K562 (cell line): ENCODE data around the gene PCDH1. TPM values are rescaled to one million over a fixed set of nuclear protein-coding genes. Genes with fewer than 3 reads are reported as not detected.

Experiments used
- FOXJ2 ChIP-seq: fragments of 200-800 bp; sonication (Bioruptor generic); IDR thresholded peaks from 2 replicates; pipeline ENCODE4 v1.6.1; 2016; ENCODE audit warnings: missing genetic modification characterization, missing compliant biosample characterization
- MEF2A ChIP-seq: IDR thresholded peaks from 2 replicates; pipeline ENCODE4 v1.6.1; 2011; ENCODE audit warnings: low read depth, mild to moderate bottlenecking, low read length, moderate library complexity; ENCODE audit not compliant: control insufficient read depth
- NR2C2 ChIP-seq, 2 experiments: fragments of 200-800 bp in 1 of 2; sonication (Bioruptor generic) in 1 of 2; sonication (generic) in 1 of 2; formaldehyde crosslinking in 1 of 2; IDR thresholded peaks; 2 replicates each; pipeline versions ENCODE4 v1.6.1 to v1.8.0; 2016 to 2022; ENCODE audit warnings: mild to moderate bottlenecking in 1 of 2, missing compliant biosample characterization in 1 of 2, missing genetic modification characterization in 1 of 2, missing genetic modification reagents in 1 of 2
- PHF20 ChIP-seq: fragments of 450-650 bp; IDR thresholded peaks from 2 replicates; pipeline ENCODE4 v1.6.1; 2018; ENCODE audit not compliant: partially characterized antibody
- POLR2H ChIP-seq: IDR thresholded peaks from 2 replicates; pipeline ENCODE4 v1.6.1; 2016; ENCODE audit warnings: missing genetic modification characterization, low read depth, mild to moderate bottlenecking, control low read depth, missing compliant biosample characterization, moderate library complexity
- PPARD ChIP-seq: fragments of 250-450 bp; sonication (Bioruptor Pico); IDR thresholded peaks from 2 replicates; pipeline ENCODE4 v1.8.0; 2022; ENCODE audit warnings: inconsistent platforms, mild to moderate bottlenecking, moderate library complexity
- RCOR1 ChIP-seq, 2 experiments: IDR thresholded peaks; 2 replicates each; pipeline ENCODE4 v1.6.1; 2012; ENCODE audit warnings: low read depth in 2 of 2, low read length in 2 of 2, borderline replicate concordance in 1 of 2, improper control_type of control experiment in 1 of 2
- SIN3B ChIP-seq: fragments of 450-650 bp; IDR thresholded peaks from 2 replicates; pipeline ENCODE4 v1.6.1; 2017; ENCODE audit warnings: low read depth, mild to moderate bottlenecking, moderate library complexity
- ZFPM2 ChIP-seq: fragments of 250-450 bp; sonication (Bioruptor Pico); IDR thresholded peaks from 2 replicates; pipeline ENCODE4 v1.5.1; 2022; ENCODE audit warnings: mild to moderate bottlenecking
- ZNF263 ChIP-seq: sonication (generic); formaldehyde crosslinking; IDR thresholded peaks from 2 replicates; pipeline ENCODE4 v1.8.0; 2022; ENCODE audit warnings: mild to moderate bottlenecking, missing genetic modification reagents, borderline replicate concordance
- ZNF644 ChIP-seq: fragments of 200-800 bp; sonication (Bioruptor generic); IDR thresholded peaks from 2 replicates; pipeline ENCODE4 v1.6.1; 2016; ENCODE audit warnings: low read depth, missing genetic modification characterization, missing compliant biosample characterization
- ZNF696 ChIP-seq: fragments of 250-450 bp; sonication (Bioruptor Pico); conservative IDR thresholded peaks from 2 replicates; pipeline ENCODE4 v1.4.0; 2020; ENCODE audit warnings: mild to moderate bottlenecking, moderate library complexity
- polyA plus RNA-seq, 8 experiments: library from polyadenylated mRNA; depleted of rRNA in 4 of 8; stranded (reverse) in 5 of 8; unstranded in 3 of 8; fragments of >200 nt; fragmentation: Nextera tagmentation in 2 of 8; fragmentation: Illumina TruSeq in 1 of 8; extraction: Ambion mirVana in 2 of 8; extraction: Trizol in 1 of 8; gene quantifications; 2 replicates each; pipeline versions ENCODE4 v1.2.1 to v1.2.3, GENCODE V29; 2011 to 2014; ENCODE audit warnings: inconsistent platforms in 1 of 8, missing spikeins in 1 of 8
- total RNA-seq, 7 experiments: library from RNA; depleted of rRNA in 6 of 7; stranded (reverse); fragments of >200 nt in 6 of 7; fragmentation: Illumina TruSeq in 2 of 7; extraction: Trizol in 2 of 7; gene quantifications; 2 replicates each; pipeline versions ENCODE4 v1.2.1 to v1.2.3, GENCODE V29; 2011 to 2021; ENCODE audit warnings: low replicate concordance in 1 of 7
- TF ChIP-seq, protein P1 (sequence below): sonication (generic); formaldehyde crosslinking; IDR thresholded peaks from 2 replicates; pipeline ENCODE4 v1.8.1; 2023; ENCODE audit warnings: mild to moderate bottlenecking, missing genetic modification reagents
- TF ChIP-seq, protein P2 (sequence below): fragments of 200-800 bp; sonication (Bioruptor generic); IDR thresholded peaks from 2 replicates; pipeline ENCODE4 v1.6.1; 2017; ENCODE audit warnings: missing genetic modification characterization, missing compliant biosample characterization
- TF ChIP-seq, protein P3 (sequence below), 2 experiments: IDR thresholded peaks; 2 replicates each; pipeline ENCODE4 v1.6.1; 2012; ENCODE audit warnings: improper control_type of control experiment in 2 of 2, low read depth in 2 of 2, low read length in 2 of 2, borderline replicate concordance in 1 of 2
- TF ChIP-seq, protein P4 (sequence below): sonication (generic); formaldehyde crosslinking; IDR thresholded peaks from 2 replicates; pipeline ENCODE4 v1.8.0; 2022; ENCODE audit warnings: mild to moderate bottlenecking, missing genetic modification reagents, borderline replicate concordance

Gene PCDH1
- total and polyA plus RNA-seq, 9 of the 15 experiments (the other 6 are each of a cell fraction or from before 2014, with no cell fraction given), result 0.11 to 3.6 (median 1.9) TPM; not detected in 1

DNA sequence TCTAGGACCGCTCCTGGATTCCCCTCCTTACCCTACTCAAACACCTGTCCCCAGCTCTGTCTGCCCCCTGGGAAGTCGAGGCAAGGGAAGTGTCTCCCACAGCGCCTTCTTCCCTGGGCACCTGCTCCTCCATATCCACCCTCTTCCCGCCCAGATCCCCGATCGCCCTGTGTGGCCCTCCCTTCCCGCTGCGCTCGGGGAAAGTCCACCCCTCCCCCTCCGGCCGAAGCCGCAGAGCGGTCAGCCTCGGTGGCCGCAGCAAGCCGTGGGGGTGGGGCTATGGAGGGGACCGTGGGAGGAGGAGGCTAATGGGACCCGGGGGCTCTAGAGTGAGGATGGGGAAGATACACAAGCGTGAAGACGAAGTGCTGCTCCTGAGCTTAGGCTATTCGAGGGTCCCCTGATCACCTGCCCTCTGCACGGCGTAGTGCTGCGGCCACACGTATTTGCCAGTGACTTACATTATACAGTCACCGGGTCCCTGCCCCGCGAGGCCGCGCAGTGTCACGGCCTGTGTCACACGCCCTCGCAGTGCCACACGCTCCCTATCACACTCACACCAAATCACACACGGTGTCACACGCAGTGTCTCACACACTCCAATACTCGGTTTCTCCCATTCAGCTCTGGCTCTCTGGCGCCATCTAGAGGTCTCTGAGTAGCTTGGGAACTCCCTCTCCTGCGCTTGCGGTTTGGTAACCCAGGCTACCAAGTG, 658 bp upstream of the PCDH1 start (continued):
- TF ChIP-seq, protein P1, sequence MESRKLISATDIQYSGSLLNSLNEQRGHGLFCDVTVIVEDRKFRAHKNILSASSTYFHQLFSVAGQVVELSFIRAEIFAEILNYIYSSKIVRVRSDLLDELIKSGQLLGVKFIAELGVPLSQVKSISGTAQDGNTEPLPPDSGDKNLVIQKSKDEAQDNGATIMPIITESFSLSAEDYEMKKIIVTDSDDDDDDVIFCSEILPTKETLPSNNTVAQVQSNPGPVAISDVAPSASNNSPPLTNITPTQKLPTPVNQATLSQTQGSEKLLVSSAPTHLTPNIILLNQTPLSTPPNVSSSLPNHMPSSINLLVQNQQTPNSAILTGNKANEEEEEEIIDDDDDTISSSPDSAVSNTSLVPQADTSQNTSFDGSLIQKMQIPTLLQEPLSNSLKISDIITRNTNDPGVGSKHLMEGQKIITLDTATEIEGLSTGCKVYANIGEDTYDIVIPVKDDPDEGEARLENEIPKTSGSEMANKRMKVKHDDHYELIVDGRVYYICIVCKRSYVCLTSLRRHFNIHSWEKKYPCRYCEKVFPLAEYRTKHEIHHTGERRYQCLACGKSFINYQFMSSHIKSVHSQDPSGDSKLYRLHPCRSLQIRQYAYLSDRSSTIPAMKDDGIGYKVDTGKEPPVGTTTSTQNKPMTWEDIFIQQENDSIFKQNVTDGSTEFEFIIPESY (CRISPR knock-in tag), result no peak
- peak in 1 of 2 experiments; percentile 32; a peak in 2 of 4 replicates for TF ChIP-seq RCOR1 (IDR thresholded peaks at IDR 0.05; ENCODE audit: borderline replicate concordance in 1 of 2, low read depth in 2 of 2, low read length in 2 of 2)
- no peak for TF ChIP-seq ZNF696 (CRISPR knock-in tag)
- TF ChIP-seq ZFPM2 (CRISPR knock-in tag), result no peak
- 0 out of 2 replicates have a peak, but pooled peaks have one; percentile 59 for TF ChIP-seq NR2C2 (CRISPR knock-in tag; IDR thresholded peaks at IDR 0.05)
- TF ChIP-seq NR2C2 (tag; IDR thresholded peaks at IDR 0.05), result no peak; the same call in 1 of the 2 replicates
- no peak for TF ChIP-seq MEF2A
- no peak for TF ChIP-seq ZNF644 (tag)
- TF ChIP-seq FOXJ2 (tag), result no peak
- TF ChIP-seq, protein P2, sequence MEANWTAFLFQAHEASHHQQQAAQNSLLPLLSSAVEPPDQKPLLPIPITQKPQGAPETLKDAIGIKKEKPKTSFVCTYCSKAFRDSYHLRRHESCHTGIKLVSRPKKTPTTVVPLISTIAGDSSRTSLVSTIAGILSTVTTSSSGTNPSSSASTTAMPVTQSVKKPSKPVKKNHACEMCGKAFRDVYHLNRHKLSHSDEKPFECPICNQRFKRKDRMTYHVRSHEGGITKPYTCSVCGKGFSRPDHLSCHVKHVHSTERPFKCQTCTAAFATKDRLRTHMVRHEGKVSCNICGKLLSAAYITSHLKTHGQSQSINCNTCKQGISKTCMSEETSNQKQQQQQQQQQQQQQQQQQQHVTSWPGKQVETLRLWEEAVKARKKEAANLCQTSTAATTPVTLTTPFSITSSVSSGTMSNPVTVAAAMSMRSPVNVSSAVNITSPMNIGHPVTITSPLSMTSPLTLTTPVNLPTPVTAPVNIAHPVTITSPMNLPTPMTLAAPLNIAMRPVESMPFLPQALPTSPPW (CRISPR knock-in tag), result peak; percentile 41; the same call in 1 of the 2 replicates
- TF ChIP-seq, protein P3, sequence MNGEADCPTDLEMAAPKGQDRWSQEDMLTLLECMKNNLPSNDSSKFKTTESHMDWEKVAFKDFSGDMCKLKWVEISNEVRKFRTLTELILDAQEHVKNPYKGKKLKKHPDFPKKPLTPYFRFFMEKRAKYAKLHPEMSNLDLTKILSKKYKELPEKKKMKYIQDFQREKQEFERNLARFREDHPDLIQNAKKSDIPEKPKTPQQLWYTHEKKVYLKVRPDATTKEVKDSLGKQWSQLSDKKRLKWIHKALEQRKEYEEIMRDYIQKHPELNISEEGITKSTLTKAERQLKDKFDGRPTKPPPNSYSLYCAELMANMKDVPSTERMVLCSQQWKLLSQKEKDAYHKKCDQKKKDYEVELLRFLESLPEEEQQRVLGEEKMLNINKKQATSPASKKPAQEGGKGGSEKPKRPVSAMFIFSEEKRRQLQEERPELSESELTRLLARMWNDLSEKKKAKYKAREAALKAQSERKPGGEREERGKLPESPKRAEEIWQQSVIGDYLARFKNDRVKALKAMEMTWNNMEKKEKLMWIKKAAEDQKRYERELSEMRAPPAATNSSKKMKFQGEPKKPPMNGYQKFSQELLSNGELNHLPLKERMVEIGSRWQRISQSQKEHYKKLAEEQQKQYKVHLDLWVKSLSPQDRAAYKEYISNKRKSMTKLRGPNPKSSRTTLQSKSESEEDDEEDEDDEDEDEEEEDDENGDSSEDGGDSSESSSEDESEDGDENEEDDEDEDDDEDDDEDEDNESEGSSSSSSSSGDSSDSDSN (IDR thresholded peaks at IDR 0.05; ENCODE audit: borderline replicate concordance in 1 of 2, low read depth in 2 of 2, low read length in 2 of 2), result no peak
- TF ChIP-seq SIN3B, result no peak
- 0 out of 2 replicates have a peak, but pooled peaks have one; percentile 61 for TF ChIP-seq ZNF263 (CRISPR knock-in tag)
- no peak for TF ChIP-seq PPARD (CRISPR knock-in tag)
- no peak for TF ChIP-seq POLR2H (tag)
- no peak for TF ChIP-seq PHF20
- TF ChIP-seq, protein P4, sequence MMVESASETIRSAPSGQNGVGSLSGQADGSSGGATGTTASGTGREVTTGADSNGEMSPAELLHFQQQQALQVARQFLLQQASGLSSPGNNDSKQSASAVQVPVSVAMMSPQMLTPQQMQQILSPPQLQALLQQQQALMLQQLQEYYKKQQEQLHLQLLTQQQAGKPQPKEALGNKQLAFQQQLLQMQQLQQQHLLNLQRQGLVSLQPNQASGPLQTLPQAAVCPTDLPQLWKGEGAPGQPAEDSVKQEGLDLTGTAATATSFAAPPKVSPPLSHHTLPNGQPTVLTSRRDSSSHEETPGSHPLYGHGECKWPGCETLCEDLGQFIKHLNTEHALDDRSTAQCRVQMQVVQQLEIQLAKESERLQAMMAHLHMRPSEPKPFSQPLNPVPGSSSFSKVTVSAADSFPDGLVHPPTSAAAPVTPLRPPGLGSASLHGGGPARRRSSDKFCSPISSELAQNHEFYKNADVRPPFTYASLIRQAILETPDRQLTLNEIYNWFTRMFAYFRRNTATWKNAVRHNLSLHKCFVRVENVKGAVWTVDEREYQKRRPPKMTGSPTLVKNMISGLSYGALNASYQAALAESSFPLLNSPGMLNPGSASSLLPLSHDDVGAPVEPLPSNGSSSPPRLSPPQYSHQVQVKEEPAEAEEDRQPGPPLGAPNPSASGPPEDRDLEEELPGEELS (CRISPR knock-in tag), result no peak
